ENCODE data around the gene TCF12. TPM values are rescaled to one million over a fixed set of nuclear protein-coding genes. Genes with fewer than 3 reads are reported as not detected.

TCF12 gene
- total and polyA plus RNA-seq, 2 donors (not counting 3 experiments of a cell fraction or from before 2014, with no cell fraction given) = 72.1 to 133 TPM

- peaks cover 55% of the 10 kb centered on the region for H3K79me2 ChIP-seq (ENCODE audit: control insufficient read depth, insufficient read depth, low read length)
- H2AFZ ChIP-seq (ENCODE audit: low read depth, low read length) = no peak overlapping the region
Measured at GRCh38 chr15:57079446-57079845, 161.0 kb downstream of the TCF12 start.

More at GRCh38 chr15:57079446-57079845, 161.0 kb downstream of the TCF12 start:
- H3K9me3 ChIP-seq (replicated peaks; ENCODE audit: control insufficient read depth, insufficient read depth, low read length) = no peaks in the 10 kb centered on the region
- no peak overlapping the region for H3K4me2 ChIP-seq (ENCODE audit: insufficient read depth, low read length)
- no peak overlapping the region for H3K4me3 ChIP-seq (replicated peaks in 1 of 3; ENCODE audit: insufficient read depth in 1 of 3, low read depth in 1 of 3, low read length in 3 of 3)
- intact Hi-C loops (cut with micrococcal nuclease) (no loop called here), dilution Hi-C loops (cut with MboI; ENCODE audit: extremely low pct_ligation_motif_present, low sequenced_read_pairs) (no loop called here)
- no peak for FAIRE-seq
- H3K27ac ChIP-seq (ENCODE audit: insufficient read depth, low read depth, low read length) = no peak overlapping the region
- ChIA-PET POLR2A (no interaction called here), CTCF (interaction anchor here (1.1 to 1.5 kb wide), 2 partner anchors 9 to 17 kb away, joined by 3 to 5 read pairs; no protein-coding TSS in a partner anchor)
- H3K36me3 ChIP-seq (ENCODE audit: control insufficient read depth in 2 of 2, extremely low read depth in 1 of 2, insufficient read depth in 2 of 2, low read length in 2 of 2) = no peaks in the 10 kb centered on the region
- H4K20me1 ChIP-seq (replicated peaks; ENCODE audit: control insufficient read depth, extremely low read depth, insufficient read depth, low read length) = peaks cover 3% of the 10 kb centered on the region
- no peaks in the 10 kb centered on the region for H3K9me1 ChIP-seq (replicated peaks; ENCODE audit: control insufficient read depth, extremely low read depth, insufficient read depth, low read length)
- BruUV-seq (replicated peaks) = no TSS peak
- H3K27me3 ChIP-seq (ENCODE audit: control insufficient read depth in 2 of 2, insufficient read depth in 2 of 2, low read length in 2 of 2) = no peaks in the 10 kb centered on the region
- TF ChIP-seq JUN (IDR thresholded peaks at IDR 0.05; ENCODE audit: borderline replicate concordance, insufficient read depth, insufficient read length, low read depth) = no peak
- TF ChIP-seq CTCF (IDR thresholded peaks at IDR 0.05; ENCODE audit: extremely low read depth in 1 of 2, insufficient read depth in 1 of 2, low read depth in 1 of 2, low read length in 2 of 2) = no peak
- no peak for TF ChIP-seq GATA2 (IDR thresholded peaks at IDR 0.05; ENCODE audit: insufficient read depth, insufficient read length, low read depth, low read length)
- TF ChIP-seq POLR2AphosphoS5 (IDR thresholded peaks at IDR 0.05; ENCODE audit: insufficient read depth, low read depth, low read length) = no peak
- TF ChIP-seq POLR2A (IDR thresholded peaks at IDR 0.05; ENCODE audit: low read depth, low read length) = no peak
- no peak for TF ChIP-seq MYC (IDR thresholded peaks at IDR 0.05; ENCODE audit: low read depth, low read length)
- no peak for TF ChIP-seq EZH2 (IDR thresholded peaks at IDR 0.05; ENCODE audit: borderline replicate concordance, low read depth, low read length, severe bottlenecking)
- TF ChIP-seq, protein P1, sequence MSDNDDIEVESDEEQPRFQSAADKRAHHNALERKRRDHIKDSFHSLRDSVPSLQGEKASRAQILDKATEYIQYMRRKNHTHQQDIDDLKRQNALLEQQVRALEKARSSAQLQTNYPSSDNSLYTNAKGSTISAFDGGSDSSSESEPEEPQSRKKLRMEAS (IDR thresholded peaks at IDR 0.05; ENCODE audit: insufficient read depth, insufficient read length) = no peak
- TF ChIP-seq FOS (IDR thresholded peaks at IDR 0.05; ENCODE audit: borderline replicate concordance, insufficient read depth, low read length) = no peak
- H3K4me1 ChIP-seq (ENCODE audit: control insufficient read depth, extremely low read depth, insufficient read depth, low read length) = peaks cover 27% of the 10 kb centered on the region
- H3K9ac ChIP-seq (replicated peaks; ENCODE audit: extremely low read depth, insufficient read depth, low read length) = no peak overlapping the region
- peak; percentile 35 for DNase-seq (ENCODE audit: low read depth, low spot score)
